Measurements from ENCODE around the gene ROR1. TPM values are rescaled to one million over a fixed set of nuclear protein-coding genes. Genes with fewer than 3 reads are reported as not detected.

ROR1 gene
- total RNA-seq, 1 donor from 2014 or later = 30.3 TPM

DNA sequence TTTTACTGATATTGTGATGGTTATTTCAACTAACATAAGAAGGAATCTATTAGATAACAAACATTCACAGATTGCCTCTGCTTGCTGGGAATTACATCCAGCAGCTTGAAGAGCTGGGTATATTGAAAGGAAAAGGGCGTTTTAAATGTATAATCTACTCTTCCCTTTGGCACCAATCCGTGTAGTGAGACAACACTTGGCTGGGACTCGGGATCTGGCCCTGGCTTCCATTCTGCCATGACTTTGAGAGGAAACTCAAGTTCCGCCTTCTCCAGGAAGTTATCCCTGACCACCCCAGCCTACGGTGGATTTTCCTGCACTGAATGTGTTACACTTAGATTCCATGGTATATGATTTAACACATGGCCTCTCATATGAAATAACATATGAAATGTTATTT, 342.7 kb downstream of the ROR1 start:
- Histone ChIP-seq H3K9me3 (ENCODE audit: low read depth) (no peaks in the 10 kb centered on the region), H3K9ac (no peak overlapping the region), H3K4me2 (no peak overlapping the region), H2AFZ (replicated peaks) (no peak overlapping the region), H3K4me1 (no peaks in the 10 kb centered on the region), H3K36me3 (no peaks in the 10 kb centered on the region), H3K27me3 (no peaks in the 10 kb centered on the region), H3K79me2 (ENCODE audit: low read depth) (peaks cover 27% of the 10 kb centered on the region), H4K20me1 (ENCODE audit: low read depth) (no peaks in the 10 kb centered on the region), H3F3A (ENCODE audit: low read depth) (no peaks in the 10 kb centered on the region), H3K27ac (no peak overlapping the region), H3K4me3 (no peak overlapping the region)
- Mint-ChIP-seq H3K36me3 (no peaks in the 10 kb centered on the region), H3K27me3 (ENCODE audit: insufficient read depth, low read depth) (no peaks in the 10 kb centered on the region), H3K4me1 (no peaks in the 10 kb centered on the region), H3K9me3 (no peaks in the 10 kb centered on the region), H3K27ac (no peak overlapping the region), H3K4me3 (no peak overlapping the region)
- TF ChIP-seq EZH2phosphoT487 (IDR thresholded peaks at IDR 0.05) (no peak), EZH2 (IDR thresholded peaks at IDR 0.05) (no peak)
- TF ChIP-seq, protein P1, sequence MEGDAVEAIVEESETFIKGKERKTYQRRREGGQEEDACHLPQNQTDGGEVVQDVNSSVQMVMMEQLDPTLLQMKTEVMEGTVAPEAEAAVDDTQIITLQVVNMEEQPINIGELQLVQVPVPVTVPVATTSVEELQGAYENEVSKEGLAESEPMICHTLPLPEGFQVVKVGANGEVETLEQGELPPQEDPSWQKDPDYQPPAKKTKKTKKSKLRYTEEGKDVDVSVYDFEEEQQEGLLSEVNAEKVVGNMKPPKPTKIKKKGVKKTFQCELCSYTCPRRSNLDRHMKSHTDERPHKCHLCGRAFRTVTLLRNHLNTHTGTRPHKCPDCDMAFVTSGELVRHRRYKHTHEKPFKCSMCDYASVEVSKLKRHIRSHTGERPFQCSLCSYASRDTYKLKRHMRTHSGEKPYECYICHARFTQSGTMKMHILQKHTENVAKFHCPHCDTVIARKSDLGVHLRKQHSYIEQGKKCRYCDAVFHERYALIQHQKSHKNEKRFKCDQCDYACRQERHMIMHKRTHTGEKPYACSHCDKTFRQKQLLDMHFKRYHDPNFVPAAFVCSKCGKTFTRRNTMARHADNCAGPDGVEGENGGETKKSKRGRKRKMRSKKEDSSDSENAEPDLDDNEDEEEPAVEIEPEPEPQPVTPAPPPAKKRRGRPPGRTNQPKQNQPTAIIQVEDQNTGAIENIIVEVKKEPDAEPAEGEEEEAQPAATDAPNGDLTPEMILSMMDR (IDR thresholded peaks at IDR 0.05) = no peak
- DNase-seq (ENCODE audit: low spot score) = no peak

DNA sequence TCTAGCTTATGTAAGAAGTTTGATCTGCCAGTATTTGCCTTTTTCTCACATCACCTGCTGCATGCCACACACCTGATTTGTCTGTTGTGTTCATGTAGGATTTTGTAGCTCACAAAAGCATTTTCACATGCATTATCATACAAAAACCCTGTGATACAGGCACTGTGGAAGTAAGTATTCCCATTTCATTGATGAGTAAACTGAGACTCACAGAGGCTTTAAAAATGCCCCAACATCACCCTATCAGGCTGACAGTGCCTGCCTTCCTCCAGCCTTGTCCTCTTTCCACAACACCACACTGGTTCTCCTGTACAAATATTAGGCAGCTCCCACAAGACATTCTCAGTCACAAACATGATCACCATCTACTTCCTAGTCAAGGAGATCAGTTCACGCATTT, 343.7 kb downstream of the ROR1 start:
- TF ChIP-seq EZH2 (IDR thresholded peaks at IDR 0.05) (no peak), EZH2phosphoT487 (IDR thresholded peaks at IDR 0.05) (no peak)
- TF ChIP-seq, protein P1 (IDR thresholded peaks at IDR 0.05) = no peak
- no peak for DNase-seq (ENCODE audit: low spot score)
- H3K27ac ChIP-seq = no peak overlapping the region
- H3K4me3 ChIP-seq = no peak overlapping the region
- Mint-ChIP-seq H3K36me3 (no peaks in the 10 kb centered on the region), H3K27ac (no peak overlapping the region), H3K4me3 (no peak overlapping the region), H3K27me3 (ENCODE audit: insufficient read depth, low read depth) (no peaks in the 10 kb centered on the region), H3K4me1 (no peaks in the 10 kb centered on the region), H3K9me3 (no peaks in the 10 kb centered on the region)
- peaks cover 31% of the 10 kb centered on the region for H3K79me2 ChIP-seq (ENCODE audit: low read depth)
- H3K27me3 ChIP-seq = no peaks in the 10 kb centered on the region
- H3K4me1 ChIP-seq = no peaks in the 10 kb centered on the region
- H3K9ac ChIP-seq = no peak overlapping the region
- H4K20me1 ChIP-seq (ENCODE audit: low read depth) = no peaks in the 10 kb centered on the region
- no peak overlapping the region for H3K4me2 ChIP-seq
- no peaks in the 10 kb centered on the region for H3K9me3 ChIP-seq (ENCODE audit: low read depth)
- no peaks in the 10 kb centered on the region for H3K36me3 ChIP-seq
- no peaks in the 10 kb centered on the region for H3F3A ChIP-seq (ENCODE audit: low read depth)
- no peak overlapping the region for H2AFZ ChIP-seq (replicated peaks)

DNA sequence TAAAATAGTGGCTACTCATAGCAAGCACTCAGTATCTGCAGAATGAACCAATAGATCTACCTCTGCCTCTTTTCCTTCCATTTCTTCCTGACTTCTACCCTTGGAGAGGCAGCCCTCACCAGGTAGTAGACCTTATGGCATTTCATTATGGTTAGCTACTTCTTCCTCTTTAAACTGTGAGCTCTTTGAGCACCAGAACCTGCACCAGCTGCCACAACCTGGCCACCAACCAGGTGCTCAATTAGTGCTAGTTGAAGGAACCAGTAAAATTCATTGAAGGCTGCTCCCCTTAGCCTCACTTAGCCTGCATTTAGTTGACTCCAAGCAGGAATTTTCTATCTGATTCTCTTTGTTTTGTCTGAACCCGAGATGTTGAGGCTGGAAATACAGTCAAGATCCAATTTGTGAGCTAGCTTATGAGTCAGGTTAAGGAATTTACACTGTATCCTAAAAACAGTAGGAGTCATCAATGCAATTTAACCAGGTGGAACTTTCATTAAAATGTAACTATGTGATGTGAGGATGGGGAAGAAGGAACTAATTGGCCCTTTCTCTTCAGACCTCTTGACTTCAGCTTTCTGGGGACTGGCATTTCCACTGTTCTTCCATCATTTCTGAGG, 348.1 kb downstream of the ROR1 start:
- H4K20me1 ChIP-seq (ENCODE audit: low read depth) = no peaks in the 10 kb centered on the region
- Mint-ChIP-seq H3K9me3 (no peaks in the 10 kb centered on the region), H3K36me3 (no peaks in the 10 kb centered on the region), H3K4me1 (no peaks in the 10 kb centered on the region), H3K27me3 (ENCODE audit: insufficient read depth, low read depth) (no peaks in the 10 kb centered on the region), H3K27ac (no peak overlapping the region), H3K4me3 (no peak overlapping the region)
- H3K9me3 ChIP-seq (ENCODE audit: low read depth) = no peaks in the 10 kb centered on the region
- H3F3A ChIP-seq (ENCODE audit: low read depth) = no peaks in the 10 kb centered on the region
- H3K4me3 ChIP-seq = no peak overlapping the region
- DNase-seq (ENCODE audit: low spot score) = no peak
- no peaks in the 10 kb centered on the region for H3K36me3 ChIP-seq
- no peak overlapping the region for H2AFZ ChIP-seq (replicated peaks)
- TF ChIP-seq, protein P1 (IDR thresholded peaks at IDR 0.05) = no peak
- TF ChIP-seq EZH2 (IDR thresholded peaks at IDR 0.05) (no peak), EZH2phosphoT487 (IDR thresholded peaks at IDR 0.05) (no peak)
- H3K79me2 ChIP-seq (ENCODE audit: low read depth) = peaks cover 24% of the 10 kb centered on the region
- no peaks in the 10 kb centered on the region for H3K27me3 ChIP-seq
- H3K27ac ChIP-seq = no peak overlapping the region
- no peak overlapping the region for H3K4me2 ChIP-seq
- H3K9ac ChIP-seq = no peak overlapping the region
- peaks cover 6% of the 10 kb centered on the region for H3K4me1 ChIP-seq

All from neural progenitor cell (in vitro differentiated cells).